ENCODE results near the gene PGRMC1.

DNA sequence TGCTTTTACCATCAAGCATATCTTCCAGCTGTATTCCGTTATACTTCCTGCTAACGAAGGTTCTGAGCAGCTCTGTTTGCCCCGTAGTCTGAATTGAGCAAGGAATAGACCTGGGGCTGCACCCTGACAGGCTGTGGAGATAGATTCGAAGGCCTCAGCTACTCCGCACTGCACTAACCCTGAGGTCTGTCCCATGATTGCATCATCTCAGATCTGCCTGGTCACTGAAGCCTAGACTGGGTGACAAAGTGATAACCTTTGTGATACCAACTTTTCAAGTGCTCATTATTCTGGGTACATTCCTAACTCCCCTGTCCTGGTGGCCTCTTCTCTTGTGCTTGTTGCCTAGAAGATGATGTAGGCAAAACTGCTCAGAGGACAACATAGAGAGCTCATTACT is 29.9 kb upstream of the PGRMC1 start:
- no peak for TF ChIP-seq POLR2A (IDR thresholded peaks at IDR 0.05)
- TF ChIP-seq CTCF (IDR thresholded peaks at IDR 0.05): no peak

Measured in uterus (tissue), 2 donors.